Measurements from ENCODE around the gene PFKM. TPM values are rescaled to one million over a fixed set of nuclear protein-coding genes. Genes with fewer than 3 reads are reported as not detected.

Gene PFKM
- total RNA-seq, result 129 and 132 TPM in 2 replicates
- long read RNA-seq, transcript PFKM-210 (22 exons, 2,867 nt), result minor isoform, 5 of 265 reads
- long read RNA-seq, transcript PFKM-202 (25 exons, 3,226 nt), result minor isoform, 9 of 265 reads
- long read RNA-seq, transcript PFKM-203 (23 exons, 3,224 nt), result major isoform, 172 of 265 reads
- long read RNA-seq, partial matches to known transcripts, result 29 of 265 reads
- long read RNA-seq, other reads (novel, unspliced or antisense), result 48 of 265 reads

DNA sequence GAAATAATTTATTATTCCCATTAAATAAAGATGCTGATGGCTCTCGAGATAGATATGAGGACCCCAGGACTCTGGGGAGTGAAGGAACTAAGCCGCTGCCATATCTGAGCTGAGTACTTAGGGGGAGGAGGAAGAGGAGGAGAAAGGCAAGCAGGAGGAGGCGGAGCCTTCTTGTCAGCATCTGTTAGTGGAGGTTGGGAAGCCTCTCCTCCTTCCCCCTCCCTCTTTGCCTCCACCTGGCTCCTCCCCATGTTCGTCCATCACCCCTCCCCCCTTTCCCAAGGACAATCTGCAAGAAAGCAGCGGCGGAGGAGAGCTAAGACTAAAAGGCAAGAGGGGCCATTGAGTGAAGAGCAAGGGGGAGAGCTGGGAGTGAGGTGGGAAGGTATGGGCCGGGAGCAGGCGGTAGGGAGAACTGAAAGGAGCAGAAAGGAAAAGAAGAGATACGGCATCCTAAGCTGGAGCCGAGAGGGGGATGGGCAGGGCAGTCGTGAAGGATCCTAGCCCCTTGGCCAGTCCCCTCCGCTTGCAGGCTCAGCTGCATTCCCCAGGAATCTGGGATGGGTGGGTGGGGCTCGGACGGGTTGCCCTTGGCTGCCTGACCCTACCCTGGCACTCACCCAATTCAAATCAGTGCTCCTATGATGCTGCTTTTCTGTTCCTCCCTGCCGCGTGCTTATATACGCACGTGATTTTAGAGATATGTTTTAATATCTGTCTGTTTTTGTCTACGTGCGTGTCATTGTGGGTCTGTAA is at the start of gene PFKM:
PFKM (plus strand) TSS at position 287 of the 756 bp plus-strand sequence. CDS start 3,411 bp downstream, outside the sequence.
- H3K9me3 Mint-ChIP-seq, result no peaks in the 10 kb centered on the region
- peaks cover 51% of the 10 kb centered on the region for H3K4me1 Mint-ChIP-seq
- TF ChIP-seq CTCF (conservative IDR thresholded peaks at IDR 0.05), result no peak
- peaks cover 5% of the 10 kb centered on the region for H3K36me3 Mint-ChIP-seq (ENCODE audit: low read depth)
- peak within 1 kb of the TSS; percentile 99 for H3K4me3 Mint-ChIP-seq
- peak within 1 kb of the TSS; percentile 89 for H3K27ac Mint-ChIP-seq (ENCODE audit: unreplicated experiment)
- peak; percentile 74 for DNase-seq (ENCODE audit: low read depth, low spot score)
- peaks cover 11% of the 10 kb centered on the region for H3K27me3 Mint-ChIP-seq (ENCODE audit: low read depth)

DNA sequence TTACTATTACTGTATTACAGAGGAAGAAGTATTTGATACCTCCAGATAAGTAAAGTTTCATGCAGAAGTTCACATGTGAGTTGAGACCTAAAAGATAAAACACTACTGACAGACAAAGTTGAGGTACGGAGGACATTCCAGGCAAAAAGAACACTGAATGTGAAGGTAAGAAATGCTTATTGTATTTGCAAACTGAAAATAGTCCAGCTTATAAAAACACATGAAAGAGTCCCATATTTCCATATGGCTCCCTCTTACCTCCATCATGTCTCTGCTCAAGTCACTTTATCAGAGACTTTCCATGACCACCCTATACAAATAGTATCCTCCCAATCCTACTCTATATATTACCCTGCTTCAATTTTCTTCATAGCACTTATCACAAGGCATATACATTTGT is 49.1 kb upstream of the PFKM start:
- Mint-ChIP-seq H3K9me3 (no peaks in the 10 kb centered on the region), H3K4me3 (no peak overlapping the region), H3K36me3 (ENCODE audit: low read depth) (peaks cover 12% of the 10 kb centered on the region), H3K27me3 (ENCODE audit: low read depth) (no peaks in the 10 kb centered on the region), H3K27ac (ENCODE audit: unreplicated experiment) (no peak overlapping the region), H3K4me1 (no peaks in the 10 kb centered on the region)
- TF ChIP-seq CTCF (conservative IDR thresholded peaks at IDR 0.05), result no peak
- no peak for DNase-seq (ENCODE audit: low read depth, low spot score)

- Mint-ChIP-seq H3K36me3 (ENCODE audit: low read depth) (peaks cover 15% of the 10 kb centered on the region), H3K27me3 (ENCODE audit: low read depth) (no peaks in the 10 kb centered on the region), H3K4me1 (no peaks in the 10 kb centered on the region), H3K9me3 (no peaks in the 10 kb centered on the region), H3K27ac (ENCODE audit: unreplicated experiment) (peak overlapping the region; percentile 19), H3K4me3 (no peak overlapping the region)
- TF ChIP-seq CTCF (conservative IDR thresholded peaks at IDR 0.05), result no peak
- DNase-seq (ENCODE audit: low read depth, low spot score), result no peak
Observed at GRCh38 chr12:48070731-48071130, 48.4 kb upstream of the PFKM start.

GRCh38 chr12:48071808-48072207 is 47.4 kb upstream of the PFKM start:
- no peaks in the 10 kb centered on the region for H3K27me3 Mint-ChIP-seq (ENCODE audit: low read depth)
- DNase-seq (ENCODE audit: low read depth, low spot score), result no peak

GRCh38 chr12:48072266-48072665 is 46.9 kb upstream of the PFKM start:
- H3K27me3 Mint-ChIP-seq (ENCODE audit: low read depth), result no peaks in the 10 kb centered on the region
- peaks cover 18% of the 10 kb centered on the region for H3K36me3 Mint-ChIP-seq (ENCODE audit: low read depth)
- no peak overlapping the region for H3K27ac Mint-ChIP-seq (ENCODE audit: unreplicated experiment)

More at GRCh38 chr12:48071808-48072207, 47.4 kb upstream of the PFKM start:
- no peaks in the 10 kb centered on the region for H3K4me1 Mint-ChIP-seq
- H3K4me3 Mint-ChIP-seq, result no peak overlapping the region
- no peak overlapping the region for H3K27ac Mint-ChIP-seq (ENCODE audit: unreplicated experiment)
- TF ChIP-seq CTCF (conservative IDR thresholded peaks at IDR 0.05), result no peak
- no peaks in the 10 kb centered on the region for H3K9me3 Mint-ChIP-seq
- peaks cover 16% of the 10 kb centered on the region for H3K36me3 Mint-ChIP-seq (ENCODE audit: low read depth)

More at GRCh38 chr12:48072266-48072665, 46.9 kb upstream of the PFKM start:
- no peak overlapping the region for H3K4me3 Mint-ChIP-seq
- no peaks in the 10 kb centered on the region for H3K4me1 Mint-ChIP-seq
- DNase-seq (ENCODE audit: low read depth, low spot score), result no peak
- no peaks in the 10 kb centered on the region for H3K9me3 Mint-ChIP-seq
- TF ChIP-seq CTCF (conservative IDR thresholded peaks at IDR 0.05), result no peak

Data from neural crest cell (in vitro differentiated cells).